HEK293 (cell line): Measurements from ENCODE around the gene CLEC4F.

ENCODE experiments used
- CTCF ChIA-PET: fragments of 350-600 bp; formaldehyde crosslinking; extraction: SDS; loops from one replicate; lab custom pipeline; 2021; ENCODE audit warnings: antibody characterized with exemption; lab: Yijun Ruan, JAX
- POLR2A ChIA-PET: fragments of 300-600 bp; formaldehyde crosslinking; extraction: SDS; loops from one replicate; lab custom pipeline; 2020; ENCODE audit warnings: antibody characterized with exemption, inconsistent platforms; lab: Yijun Ruan, JAX
- H3K27ac ChIP-seq: fragments of 200-500 bp; sonication (Bioruptor generic); 2 replicates; pipeline ENCODE4 v1.5.1; 2014; ENCODE audit warnings: low read depth, low read length, control low read depth, inconsistent platforms; ENCODE audit errors: extremely low read depth
- H3K36me3 ChIP-seq, 2 experiments: fragments of 200-500 bp in 1 of 2; sonication (Bioruptor generic) in 1 of 2; 1 replicate in 1 of 2; 2 replicates in 1 of 2; pipeline ENCODE4 v1.5.1; 2014 to 2017; ENCODE audit warnings: inconsistent platforms in 2 of 2, low read length in 2 of 2; ENCODE audit not compliant: control insufficient read depth in 2 of 2, insufficient read depth in 1 of 2
- H3K4me1 ChIP-seq: fragments of 200-500 bp; sonication (Bioruptor generic); 2 replicates; pipeline ENCODE4 v1.5.1; 2014; ENCODE audit warnings: mild to moderate bottlenecking, low read length, inconsistent platforms; ENCODE audit not compliant: control insufficient read depth, insufficient read depth
- H3K4me3 ChIP-seq: 2 replicates; pipeline ENCODE4 v1.5.1; 2011; ENCODE audit warnings: low read depth, mild to moderate bottlenecking, control low read depth, low read length, moderate library complexity
- H3K9me3 ChIP-seq: fragments of 200-500 bp; sonication (Bioruptor generic); 2 replicates; pipeline ENCODE4 v1.5.1; 2014; ENCODE audit warnings: low read depth, low read length, inconsistent platforms; ENCODE audit not compliant: control insufficient read depth, insufficient read depth
- MYNN ChIP-seq: fragments of 450-650 bp; formaldehyde crosslinking; IDR thresholded peaks from 2 replicates; pipeline ENCODE4 v1.5.1; 2016; ENCODE audit warnings: missing biosample characterization, missing genetic modification characterization, borderline replicate concordance
- TCF7L2 ChIP-seq: IDR thresholded peaks from 2 replicates; pipeline ENCODE4 v1.6.1; 2011; ENCODE audit warnings: low read depth, mild to moderate bottlenecking, inconsistent platforms, low read length, moderate library complexity, borderline replicate concordance
- TRIM28 ChIP-seq: IDR thresholded peaks from 2 replicates; pipeline ENCODE4 v1.6.1; 2011; ENCODE audit warnings: low read length, control low read depth, borderline replicate concordance
- ZBTB1 ChIP-seq: fragments of 450-650 bp; formaldehyde crosslinking; IDR thresholded peaks from 2 replicates; pipeline ENCODE4 v1.5.1; 2016; ENCODE audit warnings: missing biosample characterization, missing genetic modification characterization
- ZFP69B ChIP-seq: fragments of 450-650 bp; formaldehyde crosslinking; IDR thresholded peaks from 2 replicates; pipeline ENCODE4 v1.5.1; 2016; ENCODE audit warnings: missing biosample characterization, missing genetic modification characterization
- ZNF146 ChIP-seq: fragments of 450-650 bp; formaldehyde crosslinking; IDR thresholded peaks from 2 replicates; pipeline ENCODE4 v1.5.1; 2016; ENCODE audit warnings: missing biosample characterization, missing genetic modification characterization
- ZNF169 ChIP-seq: fragments of 450-650 bp; formaldehyde crosslinking; IDR thresholded peaks from 2 replicates; pipeline ENCODE4 v1.5.1; 2016; ENCODE audit warnings: missing biosample characterization, missing genetic modification characterization
- ZNF174 ChIP-seq: fragments of 450-650 bp; formaldehyde crosslinking; IDR thresholded peaks from 2 replicates; pipeline ENCODE4 v1.5.0; 2017; ENCODE audit warnings: missing biosample characterization, mild to moderate bottlenecking, missing genetic modification characterization
- ZNF184 ChIP-seq: fragments of 450-650 bp; IDR thresholded peaks from 2 replicates; pipeline ENCODE4 v1.5.1; 2018; ENCODE audit warnings: missing biosample characterization, mild to moderate bottlenecking, missing genetic modification characterization
- ZNF221 ChIP-seq: fragments of 450-650 bp; formaldehyde crosslinking; IDR thresholded peaks from 2 replicates; pipeline ENCODE4 v1.5.1; 2017; ENCODE audit warnings: missing biosample characterization, missing genetic modification characterization, borderline replicate concordance
- ZNF280C ChIP-seq: fragments of 450-650 bp; formaldehyde crosslinking; IDR thresholded peaks from 2 replicates; pipeline ENCODE4 v1.5.1; 2016; ENCODE audit warnings: missing biosample characterization, missing genetic modification characterization
- ZNF341 ChIP-seq: fragments of 450-650 bp; formaldehyde crosslinking; IDR thresholded peaks from 2 replicates; pipeline ENCODE4; 2016; ENCODE audit warnings: low read depth, missing biosample characterization, missing genetic modification characterization
- ZNF624 ChIP-seq: fragments of 450-650 bp; formaldehyde crosslinking; IDR thresholded peaks from 2 replicates; pipeline ENCODE4 v1.5.1; 2017; ENCODE audit warnings: missing biosample characterization, missing genetic modification characterization
- ZNF677 ChIP-seq: fragments of 450-650 bp; IDR thresholded peaks from 2 replicates; pipeline ENCODE4 v1.5.0; 2018; ENCODE audit warnings: missing biosample characterization, mild to moderate bottlenecking, missing genetic modification characterization, moderate library complexity
- ZNF776 ChIP-seq: fragments of 450-650 bp; formaldehyde crosslinking; IDR thresholded peaks from 2 replicates; pipeline ENCODE4 v1.5.0; 2017; ENCODE audit warnings: missing biosample characterization, missing genetic modification characterization, borderline replicate concordance
- ZNF830 ChIP-seq: fragments of 450-650 bp; IDR thresholded peaks from 2 replicates; pipeline ENCODE4 v1.5.0; 2018; ENCODE audit warnings: missing biosample characterization, missing genetic modification characterization, low read depth, mild to moderate bottlenecking, moderate library complexity
- TF ChIP-seq, protein P1 (sequence below): fragments of 450-650 bp; formaldehyde crosslinking; IDR thresholded peaks from 2 replicates; pipeline ENCODE4 v1.5.1; 2016; ENCODE audit warnings: missing biosample characterization, missing genetic modification characterization, borderline replicate concordance
- TF ChIP-seq, protein P2 (sequence below): fragments of 450-650 bp; formaldehyde crosslinking; IDR thresholded peaks from 2 replicates; pipeline ENCODE4 v1.5.1; 2016; ENCODE audit warnings: missing biosample characterization, missing genetic modification characterization
- TF ChIP-seq, protein P3 (sequence below): fragments of 450-650 bp; formaldehyde crosslinking; IDR thresholded peaks from 2 replicates; pipeline ENCODE4 v1.5.0; 2017; ENCODE audit warnings: missing biosample characterization, missing genetic modification characterization, borderline replicate concordance
- TF ChIP-seq, protein P4 (sequence below): fragments of 450-650 bp; formaldehyde crosslinking; IDR thresholded peaks from 2 replicates; pipeline ENCODE4 v1.5.1; 2016; ENCODE audit warnings: missing biosample characterization, missing genetic modification characterization

Gene CLEC4F

GRCh38 chr2:70807102-70807827, 13.1 kb downstream of the CLEC4F start:
- Histone ChIP-seq H3K27ac (no peak overlapping the region), H3K9me3 (no peaks in the 10 kb centered on the region), H3K4me1 (no peaks in the 10 kb centered on the region), H3K36me3 (no peaks in the 10 kb centered on the region), H3K4me3 (no peak overlapping the region)
- TF ChIP-seq ZNF169 = no peak
- no peak for TF ChIP-seq ZNF280C (tag by site-specific recombination)
- no peak for TF ChIP-seq ZNF830 (tag by site-specific recombination)
- ChIA-PET CTCF (interaction anchor here (1.1 to 1.6 kb wide), 2 partner anchors 10 to 63 kb away, joined by 3 to 6 read pairs; no protein-coding TSS in a partner anchor), POLR2A (no interaction called here)

DNA sequence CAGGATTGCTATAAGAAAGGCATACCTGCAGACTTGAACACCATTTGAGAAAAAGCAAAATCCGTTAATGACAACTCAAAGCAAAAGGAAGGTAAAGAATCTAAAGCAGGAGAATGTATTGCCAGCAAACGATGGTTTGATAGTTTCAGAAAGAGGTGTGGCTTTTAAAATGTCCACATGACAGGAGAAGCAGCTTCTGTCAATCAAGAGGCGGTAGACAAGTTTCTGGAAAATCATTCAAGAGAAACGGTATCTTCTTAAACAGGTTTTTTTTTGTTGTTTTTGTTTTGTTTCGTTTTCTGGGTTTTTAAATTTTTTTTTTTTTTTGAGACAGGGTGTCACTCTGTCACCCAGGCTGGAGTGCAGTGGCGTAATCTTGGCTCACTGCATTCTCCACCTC, 13.8 kb downstream of the CLEC4F start:
- POLR2A ChIA-PET = no interaction called here
- H3K27ac ChIP-seq = no peak overlapping the region
- CTCF ChIA-PET = interaction anchor here (1.4 kb wide), 1 partner anchor 21 kb away, joined by 5 read pairs; no protein-coding TSS in a partner anchor
- TF ChIP-seq TCF7L2 (no peak), ZNF184 (no peak), ZNF221 (tag by site-specific recombination) (no peak), ZNF174 (tag by site-specific recombination) (no peak), ZNF776 (no peak), ZNF341 (tag by site-specific recombination) (no peak), ZNF677 (tag by site-specific recombination) (no peak), ZNF624 (no peak), ZFP69B (no peak), MYNN (tag by site-specific recombination) (no peak), TRIM28 (no peak), ZBTB1 (no peak), ZNF146 (tag by site-specific recombination) (no peak)
- TF ChIP-seq, protein P1, sequence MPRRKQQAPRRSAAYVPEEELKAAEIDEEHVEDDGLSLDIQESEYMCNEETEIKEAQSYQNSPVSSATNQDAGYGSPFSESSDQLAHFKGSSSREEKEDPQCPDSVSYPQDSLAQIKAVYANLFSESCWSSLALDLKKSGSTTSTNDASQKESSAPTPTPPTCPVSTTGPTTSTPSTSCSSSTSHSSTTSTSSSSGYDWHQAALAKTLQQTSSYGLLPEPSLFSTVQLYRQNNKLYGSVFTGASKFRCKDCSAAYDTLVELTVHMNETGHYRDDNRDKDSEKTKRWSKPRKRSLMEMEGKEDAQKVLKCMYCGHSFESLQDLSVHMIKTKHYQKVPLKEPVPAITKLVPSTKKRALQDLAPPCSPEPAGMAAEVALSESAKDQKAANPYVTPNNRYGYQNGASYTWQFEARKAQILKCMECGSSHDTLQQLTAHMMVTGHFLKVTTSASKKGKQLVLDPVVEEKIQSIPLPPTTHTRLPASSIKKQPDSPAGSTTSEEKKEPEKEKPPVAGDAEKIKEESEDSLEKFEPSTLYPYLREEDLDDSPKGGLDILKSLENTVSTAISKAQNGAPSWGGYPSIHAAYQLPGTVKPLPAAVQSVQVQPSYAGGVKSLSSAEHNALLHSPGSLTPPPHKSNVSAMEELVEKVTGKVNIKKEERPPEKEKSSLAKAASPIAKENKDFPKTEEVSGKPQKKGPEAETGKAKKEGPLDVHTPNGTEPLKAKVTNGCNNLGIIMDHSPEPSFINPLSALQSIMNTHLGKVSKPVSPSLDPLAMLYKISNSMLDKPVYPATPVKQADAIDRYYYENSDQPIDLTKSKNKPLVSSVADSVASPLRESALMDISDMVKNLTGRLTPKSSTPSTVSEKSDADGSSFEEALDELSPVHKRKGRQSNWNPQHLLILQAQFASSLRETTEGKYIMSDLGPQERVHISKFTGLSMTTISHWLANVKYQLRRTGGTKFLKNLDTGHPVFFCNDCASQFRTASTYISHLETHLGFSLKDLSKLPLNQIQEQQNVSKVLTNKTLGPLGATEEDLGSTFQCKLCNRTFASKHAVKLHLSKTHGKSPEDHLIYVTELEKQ (tag by site-specific recombination) = no peak
- TF ChIP-seq, protein P2, sequence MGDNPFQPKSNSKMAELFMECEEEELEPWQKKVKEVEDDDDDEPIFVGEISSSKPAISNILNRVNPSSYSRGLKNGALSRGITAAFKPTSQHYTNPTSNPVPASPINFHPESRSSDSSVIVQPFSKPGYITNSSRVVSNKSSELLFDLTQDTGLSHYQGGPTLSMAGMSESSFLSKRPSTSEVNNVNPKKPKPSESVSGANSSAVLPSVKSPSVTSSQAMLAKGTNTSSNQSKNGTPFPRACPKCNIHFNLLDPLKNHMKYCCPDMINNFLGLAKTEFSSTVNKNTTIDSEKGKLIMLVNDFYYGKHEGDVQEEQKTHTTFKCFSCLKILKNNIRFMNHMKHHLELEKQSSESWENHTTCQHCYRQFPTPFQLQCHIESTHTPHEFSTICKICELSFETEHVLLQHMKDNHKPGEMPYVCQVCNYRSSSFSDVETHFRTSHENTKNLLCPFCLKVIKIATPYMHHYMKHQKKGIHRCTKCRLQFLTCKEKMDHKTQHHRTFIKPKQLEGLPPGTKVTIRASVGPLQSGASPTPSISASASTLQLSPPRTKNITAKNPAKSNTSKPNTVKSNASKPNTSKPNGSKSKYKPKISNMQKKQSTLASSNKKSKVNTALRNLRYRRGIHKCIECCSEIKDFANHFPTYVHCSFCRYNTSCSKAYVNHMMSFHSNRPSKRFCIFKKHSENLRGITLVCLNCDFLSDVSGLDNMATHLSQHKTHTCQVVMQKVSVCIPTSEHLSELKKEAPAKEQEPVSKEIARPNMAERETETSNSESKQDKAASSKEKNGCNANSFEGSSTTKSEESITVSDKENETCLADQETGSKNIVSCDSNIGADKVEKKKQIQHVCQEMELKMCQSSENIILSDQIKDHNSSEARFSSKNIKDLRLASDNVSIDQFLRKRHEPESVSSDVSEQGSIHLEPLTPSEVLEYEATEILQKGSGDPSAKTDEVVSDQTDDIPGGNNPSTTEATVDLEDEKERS (tag by site-specific recombination) = no peak
- TF ChIP-seq, protein P3, sequence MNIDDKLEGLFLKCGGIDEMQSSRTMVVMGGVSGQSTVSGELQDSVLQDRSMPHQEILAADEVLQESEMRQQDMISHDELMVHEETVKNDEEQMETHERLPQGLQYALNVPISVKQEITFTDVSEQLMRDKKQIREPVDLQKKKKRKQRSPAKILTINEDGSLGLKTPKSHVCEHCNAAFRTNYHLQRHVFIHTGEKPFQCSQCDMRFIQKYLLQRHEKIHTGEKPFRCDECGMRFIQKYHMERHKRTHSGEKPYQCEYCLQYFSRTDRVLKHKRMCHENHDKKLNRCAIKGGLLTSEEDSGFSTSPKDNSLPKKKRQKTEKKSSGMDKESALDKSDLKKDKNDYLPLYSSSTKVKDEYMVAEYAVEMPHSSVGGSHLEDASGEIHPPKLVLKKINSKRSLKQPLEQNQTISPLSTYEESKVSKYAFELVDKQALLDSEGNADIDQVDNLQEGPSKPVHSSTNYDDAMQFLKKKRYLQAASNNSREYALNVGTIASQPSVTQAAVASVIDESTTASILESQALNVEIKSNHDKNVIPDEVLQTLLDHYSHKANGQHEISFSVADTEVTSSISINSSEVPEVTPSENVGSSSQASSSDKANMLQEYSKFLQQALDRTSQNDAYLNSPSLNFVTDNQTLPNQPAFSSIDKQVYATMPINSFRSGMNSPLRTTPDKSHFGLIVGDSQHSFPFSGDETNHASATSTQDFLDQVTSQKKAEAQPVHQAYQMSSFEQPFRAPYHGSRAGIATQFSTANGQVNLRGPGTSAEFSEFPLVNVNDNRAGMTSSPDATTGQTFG = no peak
- TF ChIP-seq, protein P4, sequence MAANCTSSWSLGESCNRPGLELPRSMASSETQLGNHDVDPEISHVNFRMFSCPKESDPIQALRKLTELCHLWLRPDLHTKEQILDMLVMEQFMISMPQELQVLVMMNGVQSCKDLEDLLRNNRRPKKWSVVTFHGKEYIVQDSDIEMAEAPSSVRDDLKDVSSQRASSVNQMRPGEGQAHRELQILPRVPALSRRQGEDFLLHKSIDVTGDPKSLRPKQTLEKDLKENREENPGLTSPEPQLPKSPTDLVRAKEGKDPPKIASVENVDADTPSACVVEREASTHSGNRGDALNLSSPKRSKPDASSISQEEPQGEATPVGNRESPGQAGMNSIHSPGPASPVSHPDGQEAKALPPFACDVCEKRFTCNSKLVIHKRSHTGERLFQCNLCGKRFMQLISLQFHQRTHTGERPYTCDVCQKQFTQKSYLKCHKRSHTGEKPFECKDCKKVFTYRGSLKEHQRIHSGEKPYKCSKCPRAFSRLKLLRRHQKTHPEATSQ (tag by site-specific recombination) = no peak

More for the DNA sequence above, 13.8 kb downstream of the CLEC4F start:
- no peaks in the 10 kb centered on the region for H3K36me3 ChIP-seq
- H3K9me3 ChIP-seq = no peaks in the 10 kb centered on the region
- H3K4me1 ChIP-seq = no peaks in the 10 kb centered on the region
- no peak overlapping the region for H3K4me3 ChIP-seq
